AG04450 (cell line): ENCODE results near the gene KLF15. TPM values are rescaled to one million over a fixed set of nuclear protein-coding genes. Genes with fewer than 3 reads are reported as not detected.

Experiments used
- CTCF ChIA-PET: fragments of 300-600, 350-600 bp; formaldehyde crosslinking; extraction: SDS; loops from one replicate; lab custom pipeline; 2022; ENCODE audit warnings: antibody characterized with exemption, inconsistent platforms; lab: Charles Lee
- POLR2A ChIA-PET: fragments of 350-600 bp; formaldehyde crosslinking; extraction: SDS; loops from one replicate; lab custom pipeline; 2021; ENCODE audit warnings: antibody characterized with exemption, inconsistent platforms; lab: Yijun Ruan, JAX
- DNase-seq: peaks from one replicate; pipeline ENCODE4 v3.0.0-alpha.2; 2011; ENCODE audit warnings: low read depth, low spot score
- H3K27ac ChIP-seq: one replicate; pipeline ENCODE4 v1.5.1; 2012; ENCODE audit warnings: low read depth, low read length, control low read depth
- H3K27me3 ChIP-seq: one replicate; pipeline ENCODE4 v1.6.0; 2012; ENCODE audit warnings: low read length; ENCODE audit not compliant: control insufficient read depth, insufficient read depth
- H3K4me3 ChIP-seq: 2 replicates; pipeline ENCODE4 v1.5.1; 2011; ENCODE audit warnings: mild to moderate bottlenecking, low read depth, low read length, control low read depth
- H3K9me3 ChIP-seq: 2 replicates; pipeline ENCODE4 v1.5.1; 2012; ENCODE audit warnings: low read length; ENCODE audit not compliant: control insufficient read depth, insufficient read depth
- polyA plus RNA-seq: library from polyadenylated mRNA; depleted of rRNA; stranded (reverse); fragments of >200 nt; gene quantifications from 2 replicates; pipeline ENCODE4 v1.2.3, GENCODE V29; 2011
- TF ChIP-seq, protein P1 (sequence below): IDR thresholded peaks from 2 replicates; pipeline ENCODE4 v1.5.1; 2011; ENCODE audit warnings: low read depth, low read length, control low read depth, inconsistent platforms

KLF15 gene
- polyA plus RNA-seq, 1 experiment: 0.38 TPM

DNA sequence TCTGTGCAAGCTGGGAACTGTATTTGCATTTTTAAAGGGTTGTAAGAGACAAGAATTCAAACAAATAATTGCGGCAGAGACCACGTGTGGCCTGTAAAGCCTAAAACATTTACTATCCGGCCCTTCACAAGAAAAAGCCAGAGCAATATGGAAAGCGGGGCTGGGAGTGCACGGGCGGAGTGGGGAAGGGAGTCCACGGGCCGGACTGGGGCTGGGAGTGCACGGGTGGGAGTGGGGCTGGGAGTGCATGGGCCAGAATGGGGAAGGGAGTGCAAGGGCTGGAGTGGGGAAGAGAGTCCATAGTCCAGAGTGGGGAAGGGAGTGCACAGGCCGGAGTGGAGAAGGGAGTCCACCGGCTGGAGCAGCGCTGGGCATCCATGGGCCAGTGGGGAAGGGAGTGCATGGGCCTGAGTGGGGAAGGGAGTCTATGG is 41.2 kb downstream of the KLF15 start:
- ChIA-PET CTCF (no interaction called here), POLR2A (no interaction called here)
- Histone ChIP-seq H3K9me3 (peaks cover 3% of the 10 kb centered on the region; the same call in 1 of the 2 replicates), H3K27ac (no peak overlapping the region), H3K4me3 (no peak overlapping the region), H3K27me3 (peaks cover 11% of the 10 kb centered on the region)
- DNase-seq: no peak
- TF ChIP-seq, protein P1, sequence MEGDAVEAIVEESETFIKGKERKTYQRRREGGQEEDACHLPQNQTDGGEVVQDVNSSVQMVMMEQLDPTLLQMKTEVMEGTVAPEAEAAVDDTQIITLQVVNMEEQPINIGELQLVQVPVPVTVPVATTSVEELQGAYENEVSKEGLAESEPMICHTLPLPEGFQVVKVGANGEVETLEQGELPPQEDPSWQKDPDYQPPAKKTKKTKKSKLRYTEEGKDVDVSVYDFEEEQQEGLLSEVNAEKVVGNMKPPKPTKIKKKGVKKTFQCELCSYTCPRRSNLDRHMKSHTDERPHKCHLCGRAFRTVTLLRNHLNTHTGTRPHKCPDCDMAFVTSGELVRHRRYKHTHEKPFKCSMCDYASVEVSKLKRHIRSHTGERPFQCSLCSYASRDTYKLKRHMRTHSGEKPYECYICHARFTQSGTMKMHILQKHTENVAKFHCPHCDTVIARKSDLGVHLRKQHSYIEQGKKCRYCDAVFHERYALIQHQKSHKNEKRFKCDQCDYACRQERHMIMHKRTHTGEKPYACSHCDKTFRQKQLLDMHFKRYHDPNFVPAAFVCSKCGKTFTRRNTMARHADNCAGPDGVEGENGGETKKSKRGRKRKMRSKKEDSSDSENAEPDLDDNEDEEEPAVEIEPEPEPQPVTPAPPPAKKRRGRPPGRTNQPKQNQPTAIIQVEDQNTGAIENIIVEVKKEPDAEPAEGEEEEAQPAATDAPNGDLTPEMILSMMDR: no peak

DNA sequence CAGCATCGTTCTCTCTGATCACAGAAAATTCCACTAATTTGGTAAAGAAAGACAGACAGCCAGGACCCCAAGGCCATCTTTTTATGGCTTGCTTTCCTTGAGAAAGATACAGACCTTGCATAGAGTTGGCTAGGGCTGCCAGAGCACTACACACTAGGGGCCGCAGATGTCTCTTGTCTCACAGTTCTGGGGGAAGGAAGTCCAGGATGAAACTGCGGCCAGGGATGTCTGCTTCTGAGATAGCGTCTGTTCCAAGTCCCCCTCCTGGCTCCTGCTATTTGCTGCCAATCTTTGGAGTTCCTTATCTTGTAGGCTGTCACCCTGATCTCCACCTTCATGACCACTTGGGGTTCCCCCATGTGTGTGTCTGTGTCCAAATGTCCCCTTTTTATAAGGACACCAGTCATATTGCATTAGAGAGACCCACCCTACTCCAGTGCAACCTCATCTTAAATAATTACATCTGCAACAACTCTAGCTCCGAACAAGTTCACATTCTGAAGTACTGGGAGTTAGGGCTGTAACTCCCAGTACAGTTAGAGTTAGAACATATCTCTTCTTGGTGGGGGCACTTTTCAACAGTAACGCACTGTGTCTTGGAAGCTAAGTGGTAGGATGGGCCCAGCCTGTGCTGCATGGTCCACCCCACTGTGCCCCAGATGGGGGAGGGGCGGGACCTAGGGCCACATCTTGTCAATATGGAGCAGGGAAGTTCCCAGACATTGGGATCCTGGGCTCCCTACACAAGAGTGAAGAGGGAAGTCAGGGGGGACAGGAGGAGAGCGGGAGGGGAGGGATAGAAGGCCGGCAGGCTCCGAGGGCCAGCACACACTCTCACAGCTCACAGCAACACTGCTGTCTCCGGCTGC is 42.2 kb downstream of the KLF15 start:
- DNase-seq: no peak
- Histone ChIP-seq H3K27me3 (peaks cover 9% of the 10 kb centered on the region), H3K27ac (no peak overlapping the region), H3K4me3 (no peak overlapping the region), H3K9me3 (peaks cover 10% of the 10 kb centered on the region; the same call in 1 of the 2 replicates)
- TF ChIP-seq, protein P1: no peak
- ChIA-PET POLR2A (no interaction called here), CTCF (no interaction called here)

DNA sequence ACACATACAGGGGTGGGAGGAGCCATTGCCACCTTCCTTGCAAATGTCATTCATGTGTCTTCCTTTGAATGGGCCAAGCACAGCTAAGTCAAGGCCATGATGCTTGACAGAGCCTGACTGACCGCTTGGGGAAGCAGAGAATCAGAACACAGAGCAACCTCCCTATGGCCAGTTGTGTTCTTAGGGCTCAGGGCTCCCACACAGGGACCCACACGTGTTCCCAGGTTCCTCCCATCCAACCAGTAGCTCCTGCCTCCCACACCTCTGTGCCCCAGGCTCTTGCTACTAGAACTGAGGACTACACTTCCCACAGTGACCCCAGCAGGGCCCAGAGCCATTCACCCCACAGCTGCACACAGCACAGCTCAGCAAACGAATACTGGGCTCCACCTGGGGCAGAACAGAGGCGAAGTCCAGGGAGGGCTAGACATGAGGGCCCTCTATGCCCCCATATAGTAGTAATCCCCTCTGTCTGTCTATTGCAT is 42.9 kb downstream of the KLF15 start:
- ChIA-PET POLR2A (no interaction called here), CTCF (interaction anchor here (0.7 kb wide), 1 partner anchor 29 kb away, joined by 3 read pairs; no protein-coding TSS in a partner anchor)
- Histone ChIP-seq H3K4me3 (no peak overlapping the region), H3K27me3 (peaks cover 9% of the 10 kb centered on the region), H3K9me3 (peaks cover 12% of the 10 kb centered on the region; the same call in 1 of the 2 replicates), H3K27ac (no peak overlapping the region)
- no peak for DNase-seq
- TF ChIP-seq, protein P1: no peak

DNA sequence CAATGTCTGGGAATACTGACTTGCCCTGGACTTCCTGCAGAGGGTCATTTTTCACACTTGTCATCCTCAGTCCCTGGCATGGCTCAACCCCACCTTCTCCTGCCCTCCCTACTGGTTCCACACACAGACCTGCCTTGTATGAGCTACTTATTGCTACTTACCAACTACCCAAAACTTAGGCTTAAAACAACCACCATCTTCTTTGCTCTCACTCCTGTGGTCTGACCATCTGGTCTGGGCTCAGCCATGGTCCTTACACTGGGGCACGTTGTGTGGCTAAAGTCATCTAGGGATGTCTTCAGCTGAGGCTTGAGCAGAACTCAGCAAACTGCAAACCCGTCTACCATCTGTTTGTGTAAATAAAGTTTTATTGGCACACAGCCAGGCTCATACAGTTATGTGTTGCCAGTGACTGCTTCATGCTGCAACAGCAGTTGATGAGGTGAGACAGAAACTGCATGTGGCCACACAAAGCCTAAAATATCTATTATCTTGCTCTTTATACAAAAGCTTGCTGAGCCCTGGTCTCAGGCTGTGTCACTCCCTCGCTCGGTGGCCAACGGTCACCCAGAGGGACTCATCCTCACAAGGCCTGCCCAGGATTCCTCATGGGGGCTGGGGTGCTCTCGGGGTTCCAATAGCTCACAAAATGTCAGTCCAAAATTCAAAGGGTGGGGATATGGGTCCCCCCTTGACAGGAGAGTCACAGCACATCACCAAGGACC is 43.5 kb downstream of the KLF15 start:
- no peak overlapping the region for H3K27ac ChIP-seq
- POLR2A ChIA-PET: no interaction called here
- DNase-seq: no peak

More for the DNA sequence above, 43.5 kb downstream of the KLF15 start:
- no peak overlapping the region for H3K4me3 ChIP-seq
- peaks cover 12% of the 10 kb centered on the region; the same call in 1 of the 2 replicates for H3K9me3 ChIP-seq
- CTCF ChIA-PET: interaction anchor here (0.7 kb wide), 1 partner anchor 29 kb away, joined by 3 read pairs; no protein-coding TSS in a partner anchor
- H3K27me3 ChIP-seq: peaks cover 9% of the 10 kb centered on the region
- TF ChIP-seq, protein P1: no peak
